ENCODE data around the gene SRGN.

The SRGN gene

GRCh38 chr10:69090685-69091084 is 2.8 kb downstream of the SRGN start:
- DNase-seq (ENCODE audit: low spot score) = no peak

DNA sequence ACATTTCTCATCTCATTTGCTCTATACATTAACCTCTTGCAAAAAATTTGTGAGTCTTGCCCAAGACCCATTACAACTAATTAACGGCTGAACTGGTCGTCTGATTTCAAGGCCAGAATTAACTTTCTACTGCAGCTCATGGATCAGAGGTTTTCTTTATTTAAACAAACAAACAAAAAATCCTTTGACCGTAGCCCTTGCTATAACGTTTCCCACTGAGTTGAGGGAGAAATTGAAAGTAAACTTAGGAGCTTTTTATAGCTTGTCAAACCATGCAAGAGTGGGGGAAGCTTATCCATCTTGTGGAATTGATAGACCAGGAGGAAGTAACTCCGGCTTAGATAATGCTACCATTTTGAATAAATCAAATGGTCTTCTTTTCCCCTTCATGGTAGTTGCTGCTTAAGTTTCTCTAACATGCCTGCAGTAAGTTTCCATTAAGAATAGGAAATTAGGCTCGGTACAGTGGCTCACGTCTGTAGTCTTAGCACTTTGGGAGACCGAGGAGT is 3.3 kb downstream of the SRGN start:
- DNase-seq (ENCODE audit: low spot score) = no peak

DNA sequence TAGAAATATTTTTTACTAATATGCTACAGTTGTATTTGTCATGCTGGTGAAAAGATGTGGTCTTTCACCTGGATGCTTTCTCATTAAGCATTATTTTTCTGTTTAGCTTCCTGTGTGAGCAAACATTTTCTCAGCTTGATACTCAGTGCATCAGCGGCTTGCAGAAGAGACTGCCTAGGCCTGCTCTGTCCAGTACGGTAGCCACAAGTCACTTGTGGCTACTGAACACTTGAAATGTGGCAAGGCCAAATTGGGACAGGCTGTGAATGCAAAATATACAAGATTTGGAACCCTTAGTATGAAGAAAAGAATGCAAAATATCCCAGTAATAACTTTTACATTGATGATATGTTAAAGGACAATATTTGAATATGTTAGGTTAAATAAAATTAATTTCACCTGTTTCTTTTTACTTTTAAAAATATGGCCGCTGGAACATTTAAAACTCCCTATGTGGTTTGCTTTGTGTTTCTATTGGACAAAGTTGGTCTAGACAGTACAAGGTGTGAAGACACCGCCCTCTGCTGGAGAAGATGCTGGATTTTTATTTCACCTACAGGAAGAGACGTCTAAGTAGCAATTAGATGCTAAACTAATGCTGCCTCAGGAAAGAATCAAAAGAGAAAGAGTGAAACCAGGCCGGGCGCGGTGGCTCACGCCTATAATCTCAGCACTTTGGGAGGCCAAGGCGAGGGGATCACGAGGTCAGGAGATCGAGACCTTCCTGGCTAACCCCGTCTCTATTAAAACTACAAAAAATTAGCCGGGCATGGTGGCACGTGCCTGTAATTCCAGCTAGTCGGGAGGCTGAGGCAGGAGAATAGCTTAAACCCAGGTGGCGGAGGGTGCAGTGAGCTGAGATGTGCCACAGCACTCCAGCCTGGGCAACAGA is 5.3 kb downstream of the SRGN start:
- peak; percentile 70 for DNase-seq (ENCODE audit: low spot score)

GRCh38 chr10:69093933-69094332 is 6.0 kb downstream of the SRGN start:
- no peak for DNase-seq (ENCODE audit: low spot score)

GRCh38 chr10:69096045-69096444 is 8.1 kb downstream of the SRGN start:
- no peak for DNase-seq (ENCODE audit: low spot score)

- DNase-seq (ENCODE audit: low spot score) = no peak
These were observed 9.8 kb downstream of the SRGN start for GRCh38 chr10:69097729-69098128.

DNA sequence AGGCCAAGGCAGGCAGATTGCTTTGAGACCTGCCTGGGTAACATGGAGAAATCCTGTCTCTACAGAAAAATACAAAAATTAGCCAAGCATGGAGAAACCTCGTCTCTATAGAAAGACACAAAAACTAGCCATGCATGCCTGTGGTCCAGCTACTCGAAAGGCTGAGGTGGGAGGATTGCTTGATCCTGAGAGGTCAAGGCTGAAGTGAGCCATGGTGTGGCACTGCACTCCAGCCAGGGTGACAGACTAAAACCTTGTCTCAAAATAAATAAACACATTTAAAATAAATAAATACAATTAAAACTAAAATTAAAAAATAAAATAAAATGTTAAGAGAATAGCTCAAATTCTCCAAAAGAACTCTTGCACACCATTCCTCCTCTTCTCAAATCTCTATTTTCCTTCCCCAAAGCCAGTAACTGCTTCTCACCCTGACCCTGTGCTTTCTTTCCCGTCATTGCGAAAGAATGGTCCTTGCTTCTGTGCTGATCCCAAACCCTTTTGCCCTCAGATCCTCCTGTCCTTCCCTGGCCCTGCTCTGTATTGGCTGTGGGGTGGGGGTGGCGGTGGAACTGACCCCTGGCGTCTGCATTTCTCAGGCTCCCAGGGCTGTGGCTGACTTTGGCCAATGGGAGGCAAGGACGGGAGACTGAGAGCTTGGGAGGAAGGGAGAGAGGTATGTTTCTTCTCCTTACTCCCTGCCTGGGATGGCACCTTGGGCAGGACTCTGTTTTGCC is 12.4 kb downstream of the SRGN start:
- no peak for DNase-seq (ENCODE audit: low spot score)

GRCh38 chr10:69101451-69102095 is 13.7 kb downstream of the SRGN start:
- DNase-seq (ENCODE audit: low spot score) = no peak

DNA sequence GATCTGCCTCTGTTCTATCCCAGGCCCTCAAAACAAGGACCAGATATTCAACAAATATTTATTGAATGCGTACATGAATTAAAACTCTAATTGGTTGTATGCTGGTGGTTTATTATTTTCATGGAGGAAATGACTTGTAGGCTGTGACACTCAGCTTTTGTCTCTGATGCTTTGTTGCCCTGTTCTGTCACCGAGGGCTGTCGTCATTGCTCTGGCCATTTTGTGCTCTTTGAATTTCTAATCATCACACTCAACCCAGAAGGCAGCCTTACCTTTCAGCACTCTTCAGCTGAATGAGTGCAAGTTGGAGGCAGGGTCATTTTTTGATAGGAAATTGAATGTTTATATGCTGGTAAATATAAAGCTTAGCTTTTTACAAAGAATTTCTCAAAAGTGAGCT is 14.5 kb downstream of the SRGN start:
- no peak for DNase-seq (ENCODE audit: low spot score)

DNA sequence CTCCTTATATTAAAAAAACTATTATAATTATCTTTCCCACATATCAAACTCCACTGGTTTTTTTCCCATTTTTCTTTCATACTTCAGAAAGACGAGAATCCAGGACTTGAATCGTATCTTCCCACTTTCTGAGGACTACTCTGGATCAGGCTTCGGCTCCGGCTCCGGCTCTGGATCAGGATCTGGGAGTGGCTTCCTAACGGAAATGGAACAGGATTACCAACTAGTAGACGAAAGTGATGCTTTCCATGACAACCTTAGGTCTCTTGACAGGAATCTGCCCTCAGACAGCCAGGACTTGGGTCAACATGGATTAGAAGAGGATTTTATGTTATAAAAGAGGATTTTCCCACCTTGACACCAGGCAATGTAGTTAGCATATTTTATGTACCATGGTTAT is 15.9 kb downstream of the SRGN start:
- DNase-seq (ENCODE audit: low spot score) = no peak

GRCh38 chr10:69104994-69105790 is 17.3 kb downstream of the SRGN start:
- no peak for DNase-seq (ENCODE audit: low spot score)

DNA sequence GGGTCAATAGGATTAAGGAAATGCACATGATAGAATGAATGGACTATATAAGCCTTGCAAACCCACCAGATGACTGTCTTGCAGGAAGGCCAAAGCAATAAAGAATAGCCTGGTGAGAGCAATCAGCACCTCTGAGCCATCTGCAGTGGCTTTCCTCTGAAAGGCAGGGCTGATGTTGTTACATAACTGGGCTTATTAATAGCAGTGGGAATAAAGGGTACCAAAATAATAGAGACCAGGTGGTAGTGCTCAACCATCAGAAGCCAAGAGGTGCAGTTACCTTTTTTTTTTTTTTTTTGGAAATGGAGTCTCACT is 19.2 kb downstream of the SRGN start:
- no peak for DNase-seq (ENCODE audit: low spot score)

DNA sequence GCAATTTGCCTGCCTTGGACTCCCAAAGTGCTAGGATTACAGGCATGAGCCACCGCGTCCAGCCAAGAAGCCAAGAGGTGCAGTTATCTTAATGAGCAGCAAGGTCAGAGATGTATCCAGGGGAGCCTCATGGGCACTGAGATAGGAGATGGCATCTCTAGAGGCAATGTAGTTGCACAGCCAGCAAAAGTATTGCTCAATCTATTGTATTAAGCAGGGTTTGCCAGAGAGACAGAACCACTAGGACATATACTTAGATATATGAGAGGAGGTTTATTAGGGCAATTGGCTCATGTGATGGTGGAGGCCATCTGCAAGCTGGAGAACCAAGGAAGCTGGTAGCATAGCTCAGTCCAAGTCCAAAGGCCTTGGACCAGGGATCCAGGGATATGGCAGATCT is 19.8 kb downstream of the SRGN start:
- DNase-seq (ENCODE audit: low spot score) = no peak

GRCh38 chr10:69119896-69120295 is 32.0 kb downstream of the SRGN start:
- DNase-seq (ENCODE audit: low spot score) = no peak

- peak; percentile 69 for DNase-seq (ENCODE audit: low spot score)
These were observed 35.4 kb downstream of the SRGN start for GRCh38 chr10:69123306-69123746.

GRCh38 chr10:69123747-69124562 is 36.1 kb downstream of the SRGN start, which contains the start of gene VPS26A:
Gene VPS26A, plus strand, starts transcription at chr10:69124178. Its CDS starts 100 bp downstream, at chr10:69124278.
- peak; percentile 99 for DNase-seq (ENCODE audit: low spot score)

GRCh38 chr10:69124563-69125268 is 36.8 kb downstream of the SRGN start:
- peak; percentile 53 for DNase-seq (ENCODE audit: low spot score)

GRCh38 chr10:69125554-69125953 is 37.7 kb downstream of the SRGN start:
- DNase-seq (ENCODE audit: low spot score) = no peak

DNA sequence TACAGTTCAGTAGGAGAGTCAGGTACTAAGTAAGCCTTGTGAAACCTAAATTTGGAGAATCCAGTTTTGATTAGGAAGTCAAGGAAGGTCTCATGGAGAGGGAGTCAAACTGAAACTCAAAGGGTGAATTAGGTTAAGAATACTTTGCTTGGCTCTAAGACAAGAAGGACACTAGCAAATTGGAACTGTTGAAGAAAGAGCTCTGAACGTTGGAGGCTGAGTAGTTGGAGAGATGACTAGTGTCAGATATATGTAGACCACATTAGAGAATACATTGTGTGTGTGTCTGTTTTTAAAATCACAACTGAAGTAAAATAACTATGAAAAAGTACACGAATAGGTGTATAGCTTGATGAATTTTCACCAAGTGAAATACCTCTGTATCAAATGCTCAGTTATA is 42.3 kb downstream of the SRGN start:
- DNase-seq (ENCODE audit: low spot score) = no peak

- DNase-seq (ENCODE audit: low spot score) = no peak
These were observed 52.1 kb downstream of the SRGN start for GRCh38 chr10:69139961-69140360.
